Activated CD4-positive, CD25-positive, alpha-beta regulatory T cell treated with anti-CD3 and anti-CD28 coated beads, Interleukin-2, amount 50 U/mL, for 72 hours (primary cell): ENCODE results near the gene CRYBG3.
A peak's percentile ranks its signal among the peaks of the same experiment; 100 is the strongest.

Experiments used
- DNase-seq: peaks from one replicate; pipeline ENCODE4 v3.0.0; 2021

Gene CRYBG3

GRCh38 chr3:97949743-97950142 is 127.9 kb downstream of the CRYBG3 start:
- no peak for DNase-seq

DNA sequence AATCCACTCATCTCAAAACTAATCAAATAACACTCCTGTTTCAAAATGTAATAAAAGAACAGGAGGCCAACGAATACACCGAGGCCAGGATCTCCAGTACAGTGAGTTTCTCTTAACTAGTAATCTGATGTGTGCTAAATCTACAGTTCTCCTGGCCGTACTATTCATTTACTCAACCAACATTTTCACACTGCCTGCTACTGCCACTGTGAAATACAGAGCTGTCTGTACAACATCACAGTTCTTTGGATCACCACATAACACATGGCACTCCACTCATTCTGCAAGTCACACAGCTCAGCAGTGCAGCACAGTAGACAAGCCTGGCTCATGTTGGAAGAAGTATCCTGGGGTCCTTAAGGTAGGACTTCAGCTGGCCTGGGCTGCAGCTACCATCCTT is 128.5 kb downstream of the CRYBG3 start:
- DNase-seq = no peak

DNA sequence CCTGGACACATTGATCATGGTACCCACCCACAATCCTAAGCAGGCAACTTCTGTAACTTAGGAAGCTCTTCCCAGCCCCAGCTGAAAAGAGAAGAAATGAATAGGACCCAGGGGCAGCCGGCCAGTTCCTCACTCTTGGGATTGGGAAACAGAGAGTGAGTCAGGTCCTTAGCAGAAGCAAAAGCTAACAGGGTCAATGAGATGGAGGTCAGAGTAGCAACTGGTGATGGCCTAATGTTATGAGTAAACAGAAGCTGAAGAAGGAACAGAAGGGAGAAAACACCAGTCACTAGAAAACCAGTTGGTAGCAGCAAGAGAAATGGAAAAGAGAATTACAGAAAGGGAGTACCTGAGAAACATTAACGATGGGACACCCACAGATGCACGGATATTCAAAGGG is 130.5 kb downstream of the CRYBG3 start:
- DNase-seq = no peak

GRCh38 chr3:97952872-97953271 is 131.1 kb downstream of the CRYBG3 start:
- no peak for DNase-seq

GRCh38 chr3:97954228-97954827 is 132.5 kb downstream of the CRYBG3 start:
- no peak for DNase-seq

- DNase-seq = no peak
Observed at GRCh38 chr3:97956051-97956450, 134.2 kb downstream of the CRYBG3 start.

DNA sequence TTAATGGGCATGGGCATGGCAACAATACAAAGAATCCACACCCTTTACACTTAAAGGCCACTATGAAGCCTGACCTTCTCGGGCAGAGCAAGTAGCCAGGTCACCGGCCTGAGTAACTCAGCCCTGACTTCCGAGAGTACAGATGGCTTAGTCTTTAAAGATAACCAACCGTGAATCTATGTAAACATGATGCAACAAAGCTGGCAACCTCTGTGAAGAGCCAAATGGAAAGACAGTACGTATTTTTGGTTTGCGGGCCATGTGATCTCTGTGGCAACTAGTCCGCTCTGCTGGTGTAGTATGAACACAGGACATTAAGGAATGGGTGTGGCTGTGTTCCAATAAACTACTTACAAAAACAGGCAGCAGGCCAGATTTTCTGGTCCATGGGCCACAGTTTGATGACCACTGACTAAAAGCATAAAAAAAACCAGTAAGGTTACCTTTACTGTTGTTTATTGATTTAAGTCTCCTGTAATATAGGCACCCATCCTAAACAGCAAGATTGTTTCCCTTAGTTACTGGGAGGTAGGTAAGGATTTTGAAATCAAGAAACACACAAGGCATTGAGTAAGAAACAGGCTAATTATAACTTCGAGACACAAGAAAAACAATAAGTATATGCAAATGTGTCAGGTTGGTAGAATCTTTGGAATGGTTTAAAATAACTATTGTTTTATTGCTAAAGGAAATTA is 136.0 kb downstream of the CRYBG3 start:
- no peak for DNase-seq

GRCh38 chr3:97958396-97958795 is 136.6 kb downstream of the CRYBG3 start:
- no peak for DNase-seq

GRCh38 chr3:97958796-97959195 is 137.0 kb downstream of the CRYBG3 start:
- DNase-seq = no peak

GRCh38 chr3:97959872-97960271 is 138.1 kb downstream of the CRYBG3 start:
- DNase-seq = no peak

DNA sequence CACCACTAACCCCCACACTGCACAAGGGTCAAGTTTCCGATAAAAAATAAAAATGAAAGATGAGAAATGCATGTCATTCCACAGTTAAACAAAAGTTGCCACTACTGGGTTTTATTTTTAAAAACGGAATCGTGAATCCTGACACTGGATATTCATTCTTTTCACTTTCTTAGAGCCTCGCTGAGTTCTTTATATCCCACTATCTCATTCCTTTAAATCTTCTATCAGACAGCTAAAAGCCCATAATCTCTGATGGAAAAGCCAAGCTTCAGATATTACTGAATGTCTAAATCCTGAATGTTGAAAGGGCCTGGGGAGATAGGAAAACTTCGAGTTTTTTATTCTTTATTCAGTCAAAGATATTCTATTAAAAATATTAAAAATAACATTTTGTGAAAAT is 138.7 kb downstream of the CRYBG3 start:
- DNase-seq = no peak

GRCh38 chr3:97960993-97961766 is 139.4 kb downstream of the CRYBG3 start:
- no peak for DNase-seq

GRCh38 chr3:97967966-97968365 is 146.2 kb downstream of the CRYBG3 start:
- no peak for DNase-seq

DNA sequence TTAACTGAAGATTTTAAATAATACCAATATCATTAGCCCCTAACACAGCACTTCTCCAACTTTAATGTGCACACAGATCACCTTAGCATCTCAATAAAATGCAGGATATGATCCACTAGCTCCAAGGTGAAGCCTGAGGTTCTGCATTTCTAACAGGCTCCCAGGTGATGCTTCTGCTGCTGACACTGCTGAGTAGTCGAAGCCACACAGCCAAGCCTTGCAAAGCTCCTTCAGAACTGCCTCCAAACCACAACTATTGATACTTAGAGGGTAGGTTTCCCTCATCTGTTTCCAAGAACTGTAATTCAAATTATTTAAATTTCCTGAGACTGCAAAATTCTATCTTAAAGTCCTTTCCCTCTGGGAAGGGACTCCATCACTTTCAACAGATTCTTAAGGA is 146.6 kb downstream of the CRYBG3 start:
- DNase-seq = no peak

- no peak for DNase-seq
Observed at GRCh38 chr3:97969541-97969940, 147.7 kb downstream of the CRYBG3 start.

GRCh38 chr3:97970156-97970555 is 148.3 kb downstream of the CRYBG3 start:
- no peak for DNase-seq

- no peak for DNase-seq
Observed at GRCh38 chr3:97970956-97971620, 149.3 kb downstream of the CRYBG3 start.

DNA sequence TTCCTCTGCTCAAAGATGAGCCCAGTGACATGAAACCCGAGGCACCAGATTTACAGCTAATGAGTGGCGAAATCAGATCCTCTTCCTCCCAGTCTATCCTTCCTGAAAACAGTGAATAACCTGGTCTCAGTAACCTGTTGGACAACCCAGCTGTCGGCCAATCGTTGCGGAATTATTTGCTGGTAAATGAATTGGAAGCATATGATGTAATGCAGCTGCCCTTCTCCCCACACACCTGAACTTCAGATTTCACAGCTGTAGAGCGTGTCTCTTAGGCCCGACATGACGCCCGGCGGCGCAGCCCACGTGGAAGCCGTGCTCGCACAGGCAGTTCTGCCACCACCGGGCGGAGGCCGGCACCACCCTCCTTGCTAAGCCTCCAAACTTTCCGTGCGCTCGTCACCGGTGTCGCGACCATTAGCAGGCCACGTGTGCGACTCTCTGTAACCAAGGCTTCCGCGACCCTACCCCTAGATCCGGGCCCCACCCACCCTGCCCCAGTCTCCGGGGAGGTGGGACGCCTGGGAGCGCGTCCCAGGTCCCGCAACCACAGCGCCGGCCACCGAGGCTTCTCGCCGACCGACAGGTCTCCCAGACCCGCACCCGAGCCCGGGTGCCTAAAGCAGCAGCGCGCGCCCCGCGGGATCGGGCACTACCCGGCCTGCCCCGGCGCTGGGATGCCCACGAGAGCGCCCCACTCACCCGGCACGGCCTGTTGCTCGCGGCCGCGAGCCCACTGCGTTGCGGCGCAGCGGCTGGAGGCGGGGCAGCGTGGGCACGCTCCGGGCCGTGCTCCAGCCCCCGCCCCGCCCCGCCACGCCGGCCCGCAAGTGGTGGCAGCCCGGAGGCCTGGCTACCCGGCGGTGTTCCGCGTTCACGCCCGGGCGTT is 150.1 kb downstream of the CRYBG3 start, which contains the start of gene RIOX2:
TSS of gene RIOX2 (minus strand) at position 753 of the 889 bp plus-strand sequence. CDS start 4,838 bp downstream, outside the sequence.
- DNase-seq = peak; percentile 77

DNA sequence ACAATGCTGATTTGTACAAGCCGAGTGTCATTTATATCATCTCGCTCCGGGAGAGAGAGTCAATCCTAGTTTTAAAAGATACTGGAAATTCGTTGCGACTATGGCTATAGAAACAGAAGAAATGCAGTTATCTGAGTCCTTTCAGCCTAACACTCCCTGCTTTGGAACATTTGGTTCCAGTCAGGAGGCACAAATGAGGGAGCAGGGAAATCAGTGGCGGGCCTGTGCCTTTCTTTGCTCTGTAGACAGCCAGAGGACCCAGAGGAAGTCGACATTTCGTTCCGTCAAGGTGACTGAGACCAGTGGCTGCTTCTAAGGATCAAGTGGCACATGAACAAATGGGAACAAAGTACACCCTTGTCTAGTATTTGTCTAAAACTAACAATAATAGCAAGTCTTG is 151.2 kb downstream of the CRYBG3 start:
- no peak for DNase-seq

DNA sequence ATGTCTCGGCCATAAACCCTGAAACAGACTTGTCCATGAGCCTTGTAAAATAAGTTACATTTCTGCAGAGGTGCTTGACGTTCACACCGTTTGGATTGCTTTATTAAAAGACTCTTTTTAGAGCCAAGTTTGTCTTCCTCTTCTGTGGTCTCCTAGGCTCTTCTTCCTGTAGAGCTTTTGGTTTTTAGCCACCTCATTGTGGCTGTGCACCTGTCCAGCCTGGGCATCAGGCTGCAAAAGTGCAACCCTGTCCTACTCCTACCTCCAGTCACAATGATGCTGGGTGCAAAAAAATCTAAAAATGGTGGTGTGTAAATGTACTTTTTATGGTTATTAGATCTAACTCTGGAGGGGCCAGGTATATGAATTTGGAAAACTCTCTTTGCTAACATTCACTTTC is 153.2 kb downstream of the CRYBG3 start:
- no peak for DNase-seq

DNA sequence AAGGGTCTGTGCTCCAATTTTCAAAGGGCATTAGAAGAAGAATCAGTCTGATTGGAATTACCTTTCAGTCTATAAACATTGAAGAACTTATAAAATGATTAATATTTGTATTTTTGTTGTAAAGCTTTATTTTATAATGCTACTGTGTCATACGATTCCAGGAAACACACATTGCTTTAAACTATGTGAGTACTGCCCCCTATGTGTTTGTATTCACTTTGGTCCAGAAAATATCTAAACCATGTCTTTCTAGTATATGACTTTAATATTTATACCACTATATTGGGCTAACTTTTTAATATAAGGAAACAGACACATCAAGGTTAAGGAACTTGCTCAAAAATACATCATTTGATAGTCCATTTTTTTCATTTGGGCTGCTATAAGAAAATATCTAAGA is 153.7 kb downstream of the CRYBG3 start:
- DNase-seq = no peak

DNA sequence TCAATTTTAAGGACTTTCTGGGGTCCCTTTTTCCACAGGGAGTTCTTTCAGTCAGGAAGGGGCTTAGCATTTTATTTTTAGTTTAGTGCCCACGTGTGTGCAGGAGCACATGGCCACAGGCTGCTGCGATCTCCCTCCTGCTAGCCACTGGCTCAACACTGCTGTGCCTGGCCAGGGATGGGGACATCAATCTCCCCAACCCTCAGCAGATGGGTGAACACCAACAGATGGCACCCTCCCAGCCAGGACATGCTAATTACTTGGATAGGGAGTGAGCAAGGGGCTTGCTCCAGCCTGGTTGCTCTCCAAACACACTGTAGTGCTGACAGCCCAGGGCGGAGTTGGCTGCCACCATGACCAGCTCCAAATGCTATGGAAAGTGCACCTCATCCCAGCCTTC is 157.8 kb downstream of the CRYBG3 start:
- DNase-seq = no peak
